ENCODE results near the gene COA1.

GRCh38 chr7:43700059-43700501 is 29.2 kb downstream of the COA1 start:
- TF ChIP-seq PATZ1 (CRISPR knock-in tag; IDR thresholded peaks at IDR 0.05; ENCODE audit: borderline replicate concordance), result no peak
- no peak for TF ChIP-seq RARB (CRISPR knock-in tag; IDR thresholded peaks at IDR 0.05)

All from SK-N-SH treated with all-trans-retinoic acid at 6 μM for 48 hours (cell line).